Activated CD4-positive, CD25-positive, alpha-beta regulatory T cell treated with anti-CD3 and anti-CD28 coated beads, Interleukin-2, amount 50 U/mL, for 16 hours (primary cell): Measurements from ENCODE around the gene SAMM50.

ENCODE experiments used
- DNase-seq: peaks from one replicate; pipeline ENCODE4 v3.0.0-alpha.2; 2020; ENCODE audit warnings: low read depth, low spot score

SAMM50 gene

DNA sequence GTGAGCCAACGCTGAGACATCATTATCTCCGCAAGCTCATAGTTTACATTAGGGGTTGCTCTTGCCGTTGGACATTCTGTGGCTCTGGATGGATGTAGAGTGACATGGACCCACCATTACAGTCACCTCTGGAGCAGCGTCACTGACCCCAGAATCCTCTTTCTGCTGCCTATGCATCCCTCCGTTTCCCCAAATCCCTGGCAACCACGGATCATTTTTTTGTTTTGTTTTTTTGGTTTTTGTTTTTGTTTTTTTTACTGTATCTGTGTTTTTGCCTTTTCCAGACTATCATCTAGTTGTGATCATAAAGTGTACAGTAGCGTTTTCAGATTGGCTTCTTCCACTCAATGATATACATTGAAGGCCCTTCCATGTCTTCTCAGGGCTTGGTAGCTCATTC, 72.8 kb downstream of the SAMM50 start:
- no peak for DNase-seq

DNA sequence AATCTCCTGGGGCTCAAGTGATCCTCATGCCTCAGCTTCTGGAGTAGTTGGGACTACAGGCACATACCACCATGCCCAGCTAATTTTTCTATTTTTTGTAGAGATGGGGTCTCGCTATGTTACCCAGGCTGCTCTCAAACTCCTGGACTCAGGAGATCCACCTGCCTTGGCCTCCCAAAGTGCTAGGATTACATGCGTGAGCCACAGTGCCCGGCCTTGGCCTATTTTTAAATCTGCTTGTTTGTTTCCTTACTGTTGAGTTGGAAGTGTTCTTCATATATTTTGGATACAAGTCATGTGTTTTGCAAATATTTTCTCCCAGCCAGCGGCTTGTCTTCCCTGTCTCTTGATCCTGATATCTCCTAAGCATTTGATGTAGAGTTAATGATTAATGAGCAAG, 73.8 kb downstream of the SAMM50 start:
- DNase-seq, result no peak

DNA sequence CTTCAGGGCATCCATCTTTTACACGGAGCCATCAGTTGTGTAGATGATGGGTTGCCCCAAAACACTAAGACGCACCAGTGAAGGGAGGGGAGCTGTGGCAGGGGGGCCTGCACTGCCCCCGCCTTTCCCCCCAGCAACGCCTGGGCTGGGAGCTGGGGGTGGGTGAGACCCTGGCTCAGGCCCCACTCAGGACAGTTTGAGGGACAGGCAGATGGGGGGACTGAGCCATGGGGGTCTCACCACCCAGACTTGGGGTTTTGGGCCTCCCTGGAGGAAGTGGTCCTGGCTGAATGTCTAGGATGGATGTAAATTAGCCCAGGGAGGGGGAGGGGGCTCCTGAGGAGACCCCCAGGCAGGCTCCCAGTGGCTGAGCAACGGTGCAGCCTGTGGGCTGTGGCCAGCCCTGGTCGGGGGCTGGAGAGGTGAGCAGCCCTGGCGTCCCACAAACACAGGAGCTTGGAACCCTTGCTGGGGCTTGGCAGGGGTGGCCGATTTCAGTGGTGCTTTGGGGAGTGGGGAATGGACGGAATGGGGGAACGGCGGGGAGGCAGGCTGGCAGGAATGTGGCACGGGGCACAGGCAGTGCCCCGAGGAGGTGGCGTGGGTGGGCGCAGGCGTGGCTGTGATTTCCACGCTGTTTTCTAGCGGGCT, 74.9 kb downstream of the SAMM50 start:
- no peak for DNase-seq

DNA sequence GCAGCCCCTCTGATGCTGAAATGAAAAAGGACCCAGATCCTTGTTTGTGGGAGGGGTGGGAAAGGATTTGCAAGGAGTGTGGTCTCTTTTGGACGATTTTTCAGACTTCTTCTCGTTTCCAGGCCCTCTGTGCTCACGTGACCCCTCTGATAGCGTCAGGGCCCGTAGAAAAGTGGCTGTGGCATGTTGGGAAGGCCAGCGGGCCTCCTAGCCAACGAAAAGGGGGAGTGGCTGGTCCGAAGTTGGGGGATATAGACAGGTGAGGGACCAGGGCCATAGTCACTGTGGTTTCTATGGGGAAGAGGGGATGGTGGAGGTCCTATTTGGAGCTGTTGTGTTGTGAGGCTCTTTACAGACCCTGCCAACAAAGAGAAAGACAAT, 75.5 kb downstream of the SAMM50 start:
- DNase-seq, result no peak

DNA sequence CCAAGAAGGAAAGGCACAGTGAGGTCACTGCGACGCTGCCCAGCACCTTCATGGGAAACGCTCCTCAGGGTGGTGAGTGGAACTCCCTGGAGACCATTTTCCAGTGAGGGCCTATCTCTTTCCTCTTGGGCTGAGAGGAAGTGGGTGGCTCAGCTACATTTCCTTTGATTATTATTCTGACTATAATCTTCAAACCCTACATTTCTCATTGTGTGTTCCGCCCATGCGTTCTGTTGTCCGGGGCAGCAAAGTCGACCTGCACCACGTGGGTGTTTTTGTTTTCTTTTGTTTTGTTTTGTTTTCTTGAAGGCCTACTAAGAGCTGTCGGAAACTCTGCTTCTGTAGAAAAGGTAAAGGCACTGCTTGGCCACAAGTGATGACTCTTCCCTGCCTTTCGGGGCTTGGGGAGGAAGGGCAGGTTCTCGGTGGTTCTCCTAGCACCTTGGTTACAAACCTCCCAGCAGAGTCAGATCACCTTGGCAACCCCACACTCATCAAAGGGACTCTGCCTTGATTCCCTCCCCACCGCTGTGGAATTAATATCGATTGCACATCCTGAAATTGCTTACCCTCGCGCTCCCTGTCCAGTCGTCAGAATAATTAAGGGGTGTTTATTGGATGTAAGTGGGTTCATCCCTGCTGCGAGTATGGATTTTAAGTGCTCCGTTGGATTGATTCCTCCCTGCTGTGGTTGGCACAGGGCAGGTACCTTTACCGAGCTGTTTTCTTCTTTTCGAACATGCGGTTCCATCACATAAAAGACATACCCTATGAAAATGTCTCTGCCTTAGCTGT, 76.1 kb downstream of the SAMM50 start:
- DNase-seq, result no peak

DNA sequence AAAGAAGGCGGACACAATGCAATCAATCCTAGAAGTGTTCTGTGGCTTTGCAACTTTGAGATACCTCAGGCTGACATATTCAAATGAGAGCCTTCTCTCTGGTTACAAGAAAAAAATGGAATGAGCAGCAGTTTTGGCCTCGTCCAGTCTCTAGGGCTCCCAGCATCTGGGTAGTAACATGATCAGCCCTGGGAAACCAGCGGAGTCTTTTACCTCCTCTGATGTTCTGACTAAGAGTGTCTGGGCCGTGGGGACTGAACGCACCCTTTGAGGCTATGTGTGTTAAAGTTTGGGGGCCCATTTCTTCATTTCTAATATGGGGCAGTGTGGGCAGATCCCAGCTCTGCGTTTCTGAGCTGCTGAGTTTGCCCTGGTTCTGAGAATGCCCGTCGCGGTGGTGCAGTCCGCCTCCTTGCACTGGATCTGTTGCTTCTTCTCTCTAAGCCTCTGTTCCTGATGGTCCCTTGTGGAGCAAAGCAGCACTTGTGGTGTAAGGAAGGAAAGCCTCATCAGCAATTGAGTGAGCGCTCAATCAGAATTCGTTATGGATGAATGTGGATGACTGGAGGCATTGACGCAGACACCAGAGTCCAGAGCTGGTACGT, 77.0 kb downstream of the SAMM50 start:
- DNase-seq, result no peak

DNA sequence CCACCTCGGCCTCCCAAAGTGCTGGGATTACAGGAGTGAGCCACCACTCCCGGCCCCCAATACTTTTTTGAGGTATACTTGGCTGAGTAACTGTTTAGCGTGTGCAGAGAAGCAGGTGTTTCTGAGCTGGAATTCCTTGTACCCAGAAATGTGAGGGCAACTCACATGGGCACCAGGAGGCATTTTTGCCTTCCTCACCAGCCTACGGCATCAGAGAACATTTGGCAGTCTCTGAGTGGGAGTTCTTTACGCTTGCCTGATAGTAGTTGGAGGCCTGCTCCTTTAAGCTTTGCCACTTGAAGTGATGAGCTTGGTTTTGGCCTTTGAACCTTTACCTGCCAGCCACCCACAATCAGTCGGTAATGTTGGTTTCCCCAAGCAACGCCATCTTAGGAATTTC, 78.0 kb downstream of the SAMM50 start:
- DNase-seq, result no peak

DNA sequence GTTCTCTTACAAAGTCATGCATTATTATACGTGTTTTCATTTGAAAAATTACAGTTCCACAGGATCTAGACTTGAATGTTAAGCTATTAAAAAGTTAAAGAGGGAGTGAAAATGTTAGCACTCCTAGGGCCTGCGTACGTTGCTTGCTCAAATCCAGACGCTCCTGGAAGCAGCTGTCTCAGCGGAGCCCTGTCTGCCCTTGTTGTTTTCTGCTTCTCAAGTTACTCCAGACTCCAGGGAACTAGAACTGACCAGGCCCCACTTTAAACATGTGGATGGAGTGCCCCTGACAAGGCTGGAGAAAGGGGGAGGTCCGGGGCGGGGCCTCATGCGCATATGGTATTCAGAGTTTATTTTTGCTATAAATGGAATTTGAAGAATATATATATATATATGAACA, 78.5 kb downstream of the SAMM50 start:
- DNase-seq, result no peak

DNA sequence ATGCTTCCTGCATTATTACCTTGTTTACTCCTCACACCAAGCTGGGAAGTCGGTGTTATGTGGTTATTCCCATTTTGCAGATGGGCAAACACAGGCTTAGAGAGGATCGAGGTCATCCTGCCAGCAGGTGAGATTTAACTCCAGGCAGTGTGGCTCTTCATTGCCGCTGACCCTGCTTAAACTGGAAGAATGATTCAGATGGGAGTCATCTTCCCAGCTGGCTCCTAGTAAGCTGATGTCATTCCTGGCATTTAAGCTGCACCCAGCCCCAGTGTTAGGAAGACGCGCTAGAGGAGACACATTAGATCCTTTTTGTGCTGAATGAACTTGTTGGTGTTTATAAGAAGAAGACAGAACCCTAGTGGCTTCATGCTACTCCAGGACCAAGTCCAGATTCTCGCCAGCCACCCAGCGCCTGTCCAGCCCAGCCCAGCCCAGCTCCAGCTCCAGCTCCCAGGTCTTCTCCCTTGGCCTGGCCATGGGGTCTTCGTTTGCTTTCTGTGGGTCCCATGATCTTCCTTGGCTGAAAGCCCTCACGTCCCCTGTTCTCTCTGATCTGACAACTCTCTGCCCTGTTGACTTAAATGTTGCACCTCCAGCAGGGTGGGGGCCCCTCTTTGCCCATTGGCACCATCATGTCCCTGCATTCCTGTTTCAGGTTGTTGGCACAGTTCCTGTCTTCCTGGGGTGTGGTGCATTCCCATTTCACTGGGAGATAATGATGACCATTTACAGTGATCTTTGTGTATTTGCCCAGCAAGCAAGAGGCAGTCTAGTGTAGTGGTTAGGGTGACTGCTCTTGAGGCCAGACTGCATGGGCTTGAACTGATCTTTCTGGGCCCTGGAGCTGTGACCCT, 82.5 kb downstream of the SAMM50 start:
- no peak for DNase-seq

DNA sequence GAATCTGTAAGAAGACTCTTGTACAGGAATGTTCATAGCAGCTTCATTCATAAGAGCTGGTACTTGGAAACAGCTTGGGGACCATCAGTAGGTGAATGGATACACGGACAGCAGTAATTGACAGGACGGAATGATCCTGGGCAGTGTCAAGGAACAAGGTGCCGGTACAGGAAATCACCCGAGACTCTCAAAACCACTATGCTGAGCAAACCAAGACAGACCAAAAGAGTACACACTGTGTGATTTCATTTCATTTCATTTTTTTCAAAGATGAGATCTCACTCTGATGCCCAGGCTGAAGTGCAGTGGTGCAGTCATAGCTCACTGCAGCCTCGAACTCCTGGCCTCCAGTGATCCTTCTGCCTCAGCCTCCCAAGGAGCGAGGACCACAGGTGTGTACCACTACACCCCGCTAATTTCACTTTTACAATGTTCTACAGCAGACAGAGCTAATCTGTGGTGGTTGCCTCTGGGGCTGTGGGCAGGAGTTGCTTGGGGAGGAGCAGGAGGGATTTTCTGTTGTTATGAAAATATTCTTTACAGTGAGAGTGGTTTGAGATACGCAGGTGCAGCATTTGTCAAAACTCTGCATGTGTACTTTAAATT, 84.4 kb downstream of the SAMM50 start:
- DNase-seq, result no peak

DNA sequence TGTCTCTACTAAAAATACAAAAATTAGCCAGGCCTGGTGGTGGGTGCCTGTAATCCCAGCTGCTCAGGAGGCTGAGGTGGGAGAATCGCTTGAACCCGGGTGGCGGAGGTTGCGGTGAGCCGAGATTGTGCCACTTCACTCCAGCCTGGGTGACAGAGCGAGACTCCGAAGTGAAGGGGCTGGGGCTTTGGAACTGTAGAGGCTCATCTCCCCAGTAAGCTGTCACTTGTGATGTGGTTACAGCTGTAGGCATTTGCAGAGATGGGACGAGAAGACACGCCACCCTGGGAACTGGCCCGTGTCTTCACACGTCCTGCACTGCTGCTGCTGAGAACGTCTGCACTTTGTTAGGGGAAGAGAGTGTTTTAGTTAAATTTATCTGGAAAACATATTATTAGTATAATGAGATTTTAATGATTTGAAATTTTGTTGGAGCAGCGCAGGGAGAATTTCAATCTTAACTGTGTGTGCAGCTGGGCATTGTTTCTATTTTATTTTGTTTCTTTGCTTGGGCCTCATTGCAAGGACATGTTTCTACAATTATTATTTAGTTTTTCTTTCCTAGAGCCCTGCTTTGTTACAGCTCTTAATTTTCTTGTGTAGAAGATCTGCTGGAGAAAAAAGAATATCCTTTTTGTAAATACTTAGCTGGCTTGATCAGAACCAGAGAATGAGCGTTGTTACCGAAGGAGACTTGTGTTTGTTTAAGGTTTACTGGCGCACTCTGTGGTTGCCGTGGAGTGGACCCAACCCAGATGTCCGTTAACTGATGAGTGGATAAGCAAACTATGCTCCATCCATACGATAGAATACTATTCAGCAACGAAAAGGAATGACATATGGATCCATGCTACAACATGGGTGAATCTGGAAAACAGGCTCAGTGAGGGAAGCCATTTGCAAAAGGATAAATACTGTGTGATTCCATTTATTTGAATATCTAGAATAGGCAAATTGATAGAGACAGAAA, 87.3 kb downstream of the SAMM50 start:
- DNase-seq, result no peak

DNA sequence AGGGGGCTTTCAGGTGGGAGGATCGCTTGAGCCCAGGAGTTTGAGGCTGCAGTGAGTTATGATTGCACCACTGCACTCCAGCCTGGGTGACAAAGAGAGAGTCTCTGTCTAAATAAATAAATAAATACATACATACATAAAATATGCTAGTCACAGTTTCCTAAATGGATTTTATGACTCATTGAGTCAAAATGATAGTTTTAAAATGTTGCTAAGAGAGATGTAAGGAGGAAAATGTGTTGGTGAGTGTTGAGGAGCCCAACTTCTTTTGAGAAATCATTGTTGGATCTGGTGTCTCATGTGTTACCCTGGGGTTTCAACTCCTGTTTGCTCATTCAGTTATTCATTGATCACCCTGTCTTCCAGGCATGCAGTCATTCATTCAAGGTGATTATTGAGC, 89.9 kb downstream of the SAMM50 start:
- no peak for DNase-seq
